Tibial artery (tissue), 4 donors: ENCODE results near the gene RAET1E.
"Not testable (repeated sequence)": the region's sequence is repeated elsewhere in the genome, so short reads cannot be mapped to it uniquely, and the experiment has no call there.

Experiments
- DNase-seq, 2 donors: peaks; one replicate each; pipeline ENCODE4 v3.0.0-alpha.2; 2019
- H3K27ac ChIP-seq, 2 donors: fragments of 200-600 bp; sonication (generic) in 1 of 2; 1 replicate in 1 of 2; 2 replicates in 1 of 2; pipeline ENCODE4 v1.5.1; 2018 to 2019; ENCODE audit warnings: mild to moderate bottlenecking in 1 of 2
- H3K27me3 ChIP-seq, 2 donors: fragments of 200-600 bp; sonication (generic) in 1 of 2; one replicate each; pipeline versions ENCODE4 v1.5.1 to v1.6.0; 2016 to 2019
- H3K36me3 ChIP-seq, 3 donors: fragments of 200-600 bp; sonication (generic) in 2 of 3; one replicate each; pipeline ENCODE4 v1.5.1; 2016 to 2019; ENCODE audit warnings: mild to moderate bottlenecking in 2 of 3
- H3K4me1 ChIP-seq, 4 donors: fragments of 200-600 bp; sonication (generic) in 2 of 4; 1 replicate in 3 of 4; 2 replicates in 1 of 4; pipeline ENCODE4 v1.5.1; 2016 to 2019
- H3K4me3 ChIP-seq, 2 donors: fragments of 200-600 bp; sonication (generic) in 1 of 2; 1 replicate in 1 of 2; 2 replicates in 1 of 2; pipeline ENCODE4 v1.5.1; 2018 to 2019; ENCODE audit warnings: mild to moderate bottlenecking in 2 of 2
- H3K9me3 ChIP-seq, 3 donors: fragments of 200-600 bp; sonication (generic) in 1 of 3; one replicate each; pipeline ENCODE4 v1.5.1; 2016 to 2019
- CTCF ChIP-seq, 2 experiments: fragments of 200-600 bp in 1 of 2; fragments of 450-650 bp in 1 of 2; IDR thresholded peaks; one replicate each; pipeline ENCODE4 v1.5.1; 2017 to 2019; ENCODE audit warnings: antibody characterized with exemption in 2 of 2, mild to moderate bottlenecking in 1 of 2, moderate library complexity in 1 of 2
- intact Hi-C: fragments of 100-400 bp; cut with DNase I; formaldehyde crosslinking; loops from one replicate; pipeline ENCODE4 v1.15.0; 2023; ENCODE audit warnings: low total_unique reads

The RAET1E gene

GRCh38 chr6:149925253-149925973 lies 27.5 kb upstream of the RAET1E start:
- intact Hi-C loops: loop anchor here (2.0 to 10.0 kb wide), 2 partner anchors 91 to 211 kb away; partner anchors contain the start of gene LATS1
- Histone ChIP-seq H3K27me3 (peaks cover 0 to 21% of the 10 kb centered on the region in 2 donors), H3K4me1 (peaks cover 0 to 27% (median 19%) of the 10 kb centered on the region in 4 donors), H3K9me3 (no peaks in the 10 kb centered on the region), H3K27ac (peak overlapping the region; percentile 58 to 63), H3K4me3 (peak overlapping the region; percentile 54 to 64), H3K36me3 (no peaks in the 10 kb centered on the region)
- no peak for DNase-seq
- TF ChIP-seq CTCF (IDR thresholded peaks at IDR 0.05): no peak

GRCh38 chr6:149924933-149925252 lies 27.0 kb upstream of the RAET1E start:
- H3K4me1 ChIP-seq: peaks cover 0 to 27% (median 19%) of the 10 kb centered on the region in 4 donors
- H3K27me3 ChIP-seq: peaks cover 0 to 15% of the 10 kb centered on the region in 2 donors
- DNase-seq: peak in 1 of 2 donors; percentile 64
- H3K36me3 ChIP-seq: no peaks in the 10 kb centered on the region
- intact Hi-C loops: loop anchor here (2.0 to 10.0 kb wide), 2 partner anchors 90 to 210 kb away; partner anchors contain the start of gene LATS1
- no peak for TF ChIP-seq CTCF (IDR thresholded peaks at IDR 0.05)
- no peak overlapping the region for H3K27ac ChIP-seq
- no peaks in the 10 kb centered on the region for H3K9me3 ChIP-seq
- H3K4me3 ChIP-seq: no peak overlapping the region

GRCh38 chr6:149924206-149924932 lies 26.5 kb upstream of the RAET1E start:
- H3K9me3 ChIP-seq: no peaks in the 10 kb centered on the region
- TF ChIP-seq CTCF (IDR thresholded peaks at IDR 0.05): no peak
- peaks cover 0 to 10% of the 10 kb centered on the region in 2 donors for H3K27me3 ChIP-seq
- H3K36me3 ChIP-seq: no peaks in the 10 kb centered on the region
- H3K27ac ChIP-seq: no peak overlapping the region
- intact Hi-C loops: loop anchor here (2.0 to 10.0 kb wide), 2 partner anchors 90 to 210 kb away; partner anchors contain the start of gene LATS1
- H3K4me3 ChIP-seq: no peak overlapping the region
- H3K4me1 ChIP-seq: peaks cover 0 to 27% (median 19%) of the 10 kb centered on the region in 4 donors
- peak in 1 of 2 donors; percentile 54 for DNase-seq

- intact Hi-C loops: loop anchor here (10.0 kb wide), 1 partner anchor 209 kb away; the partner anchor contains the start of gene LATS1
- peak overlapping the region; percentile 44 to 61 for H3K4me3 ChIP-seq
- no peak overlapping the region for H3K27ac ChIP-seq
- no peaks in the 10 kb centered on the region for H3K36me3 ChIP-seq
- H3K9me3 ChIP-seq: no peaks in the 10 kb centered on the region
- H3K27me3 ChIP-seq: peaks cover 0 to 1% of the 10 kb centered on the region in 2 donors
- no peak for TF ChIP-seq CTCF (IDR thresholded peaks at IDR 0.05)
- peaks cover 0 to 27% (median 19%) of the 10 kb centered on the region in 4 donors for H3K4me1 ChIP-seq
- peak in 1 of 2 donors; percentile 54 for DNase-seq
These were observed 25.5 kb upstream of the RAET1E start for GRCh38 chr6:149923327-149923986.

GRCh38 chr6:149922642-149923326 lies 24.9 kb upstream of the RAET1E start, which contains the start of gene RAET1G:
Gene RAET1G (minus strand): TSS chr6:149923121. CDS start chr6:149923010, 111 bp downstream.
- Histone ChIP-seq H3K4me3 (peak within 1 kb of the TSS; percentile 44 to 61), H3K9me3 (no peaks in the 10 kb centered on the region), H3K4me1 (peaks cover 0 to 27% (median 19%) of the 10 kb centered on the region in 4 donors), H3K27ac (no peak within 1 kb of the TSS), H3K36me3 (no peaks in the 10 kb centered on the region), H3K27me3 (no peaks in the 10 kb centered on the region)
- peak; percentile 93 to 95 for DNase-seq
- TF ChIP-seq CTCF (IDR thresholded peaks at IDR 0.05): no peak
- intact Hi-C loops: loop anchor here (10.0 kb wide), 1 partner anchor 208 kb away; the partner anchor contains the start of gene LATS1

- H3K9me3 ChIP-seq, DNase-seq, H3K27me3 ChIP-seq, H3K27ac ChIP-seq, H3K36me3 ChIP-seq: not testable (repeated sequence)
- peaks cover 0 to 27% (median 19%) of the 10 kb centered on the region in 4 donors for H3K4me1 ChIP-seq
- H3K4me3 ChIP-seq: peak overlapping the region in 1 of 2 donors; percentile 61
- intact Hi-C loops: loop anchor here (10.0 kb wide), 1 partner anchor 207 kb away; the partner anchor contains the start of gene LATS1
These were observed 24.2 kb upstream of the RAET1E start for GRCh38 chr6:149922091-149922490.
